Gastrocnemius medialis (tissue), 4 donors: ENCODE measurements around the gene CD274. TPM values are rescaled to one million over a fixed set of nuclear protein-coding genes. Genes with fewer than 3 reads are reported as not detected.
"Not testable (repeated sequence)": the region's sequence is repeated elsewhere in the genome, so short reads cannot be mapped to it uniquely, and the experiment has no call there.

ENCODE experiments used
- ATAC-seq, 2 donors: fragments of 150-250 bp; one replicate each; pipeline ENCODE4 v1.9.1; 2016
- DNase-seq, 2 donors: peaks; one replicate each; pipeline ENCODE4 v3.0.0-alpha.2; 2019
- H3K27ac ChIP-seq, 4 donors: fragments of 200-600 bp; sonication (generic); 1 replicate in 1 of 4; 2 replicates in 3 of 4; pipeline ENCODE4 v1.5.1; 2016 to 2018; ENCODE audit warnings: mild to moderate bottlenecking in 2 of 4, moderate library complexity in 1 of 4
- H3K27me3 ChIP-seq, 3 donors: fragments of 200-600 bp; sonication (generic) in 2 of 3; 1 replicate in 1 of 3; 2 replicates in 2 of 3; pipeline versions ENCODE4 v1.5.1 to v1.6.0; 2016 to 2019; ENCODE audit warnings: mild to moderate bottlenecking in 1 of 3, moderate library complexity in 1 of 3
- H3K36me3 ChIP-seq, 2 donors: fragments of 200-600 bp; sonication (generic) in 1 of 2; one replicate each; pipeline ENCODE4 v1.5.1; 2017 to 2018
- H3K4me1 ChIP-seq, 2 donors: fragments of 200-600 bp; sonication (generic) in 1 of 2; one replicate each; pipeline ENCODE4 v1.5.1; 2016 to 2017; ENCODE audit warnings: mild to moderate bottlenecking in 2 of 2
- H3K4me3 ChIP-seq, 4 donors: fragments of 200-600 bp; sonication (generic) in 3 of 4; 1 replicate in 1 of 4; 2 replicates in 3 of 4; pipeline ENCODE4 v1.5.1; 2016 to 2019; ENCODE audit warnings: mild to moderate bottlenecking in 2 of 4
- H3K9me3 ChIP-seq, 3 donors: fragments of 200-600 bp; sonication (generic) in 2 of 3; 1 replicate in 1 of 3; 2 replicates in 2 of 3; pipeline ENCODE4 v1.5.1; 2016 to 2019
- CTCF ChIP-seq, 5 experiments: fragments of 450-650 bp in 3 of 5; fragments of 200-600 bp in 2 of 5; sonication (generic) in 2 of 5; IDR thresholded peaks in 4 of 5; conservative IDR thresholded peaks in 1 of 5; 1 replicate in 4 of 5; 2 replicates in 1 of 5; pipeline ENCODE4 v1.5.1; 2016 to 2019; ENCODE audit warnings: antibody characterized with exemption in 5 of 5, mild to moderate bottlenecking in 3 of 5, moderate library complexity in 3 of 5
- POLR2A ChIP-seq, 2 donors: fragments of 450-650 bp; IDR thresholded peaks; one replicate each; pipeline ENCODE4 v1.6.1; 2017; ENCODE audit warnings: antibody characterized with exemption in 2 of 2, mild to moderate bottlenecking in 2 of 2, moderate library complexity in 2 of 2
- in situ Hi-C, 4 donors: fragments of 200-750 bp; cut with MboI; loops; one replicate each; pipeline versions ENCODE4 v1.15.0 to v1.8.0; 2017; ENCODE audit warnings: low sequenced_read_pairs in 4 of 4
- intact Hi-C: fragments of 100-400 bp; cut with DNase I; formaldehyde crosslinking; loops from one replicate; pipeline ENCODE4 v1.15.1; 2023; ENCODE audit warnings: low total_unique reads
- total RNA-seq, 4 donors: library from RNA; depleted of rRNA; stranded (reverse); fragments of >200 nt; gene quantifications; one replicate each; pipeline versions ENCODE4 v1.1.0 to v1.2.3, GENCODE V29; 2016

The CD274 gene
- total RNA-seq, 4 donors from 2014 or later = 0.61 to 7.2 (median 1.6) TPM

- Histone ChIP-seq H3K27me3 (no peaks in the 10 kb centered on the region), H3K4me3 (no peak overlapping the region), H3K9me3 (no peaks in the 10 kb centered on the region), H3K27ac (no peak overlapping the region), H3K4me1 (peaks cover 27 to 31% of the 10 kb centered on the region in 2 donors), H3K36me3 (no peaks in the 10 kb centered on the region)
- in situ Hi-C loops = loop anchor here in 2 of 4 donors (10.0 kb wide), 2 partner anchors 61 to 141 kb away; partner anchors contain the start of gene PDCD1LG2 (in 1 of the 2)
- TF ChIP-seq CTCF (IDR thresholded peaks at IDR 0.05 in 4 of 5, conservative IDR thresholded peaks at IDR 0.05 in 1 of 5) (no peak), POLR2A (IDR thresholded peaks at IDR 0.05) (no peak)
- DNase-seq (no peak), ATAC-seq (no peak)
- intact Hi-C loops = loop anchor here (5.0 kb wide), 1 partner anchor 379 kb away; the partner anchor contains the start of gene ERMP1
These were observed 3.3 kb downstream of the CD274 start for GRCh38 chr9:5453673-5454072.

- Histone ChIP-seq H3K9me3 (no peaks in the 10 kb centered on the region), H3K27me3 (no peaks in the 10 kb centered on the region), H3K4me3 (no peak overlapping the region), H3K36me3 (no peaks in the 10 kb centered on the region), H3K27ac (no peak overlapping the region), H3K4me1 (peaks cover 23 to 27% of the 10 kb centered on the region in 2 donors)
- ATAC-seq (peak in 1 of 2 donors; percentile 12), DNase-seq (no peak)
- in situ Hi-C loops (loop anchor here in 3 of 4 donors (5.0 to 10.0 kb wide), 3 partner anchors 60 to 140 kb away; partner anchors contain the start of gene PDCD1LG2 (in 1 of the 3)), intact Hi-C loops (no loop called here)
- TF ChIP-seq POLR2A (IDR thresholded peaks at IDR 0.05) (no peak), CTCF (IDR thresholded peaks at IDR 0.05 in 4 of 5, conservative IDR thresholded peaks at IDR 0.05 in 1 of 5) (no peak)
These were observed 4.8 kb downstream of the CD274 start for GRCh38 chr9:5455181-5455580.

- no peak for ATAC-seq
- intact Hi-C loops = no loop called here
These were observed 9.0 kb downstream of the CD274 start for GRCh38 chr9:5459289-5459829.

DNA sequence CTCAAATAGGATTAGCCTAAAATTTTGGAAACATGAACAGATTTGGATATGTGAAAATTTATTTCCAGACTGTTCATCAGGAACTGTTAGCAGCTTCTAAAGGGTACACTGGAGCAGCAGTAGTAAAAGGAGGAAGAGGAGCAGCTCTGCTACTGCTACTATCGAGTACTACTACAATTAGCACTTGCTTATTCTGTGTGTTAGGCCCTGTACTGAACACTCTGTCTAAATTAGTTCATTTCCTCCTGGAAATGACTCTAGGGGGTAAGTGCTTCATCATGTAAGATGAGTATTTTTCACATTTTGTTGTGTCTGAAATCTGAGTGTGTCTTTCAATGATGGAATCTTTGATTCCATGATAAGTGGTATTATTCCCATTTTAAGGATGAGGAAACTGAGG, 9.8 kb downstream of the CD274 start:
- no peak overlapping the region for H3K4me3 ChIP-seq
- peaks cover 8% of the 10 kb centered on the region in 2 donors for H3K4me1 ChIP-seq
- H3K36me3 ChIP-seq = peaks cover 0 to 7% of the 10 kb centered on the region in 2 donors
- DNase-seq (no peak), ATAC-seq (no peak)
- H3K27me3 ChIP-seq = no peaks in the 10 kb centered on the region
- TF ChIP-seq POLR2A (IDR thresholded peaks at IDR 0.05) (no peak), CTCF (IDR thresholded peaks at IDR 0.05 in 4 of 5, conservative IDR thresholded peaks at IDR 0.05 in 1 of 5) (no peak)
- H3K27ac ChIP-seq = no peak overlapping the region
- intact Hi-C loops (no loop called here), in situ Hi-C loops (no loop called here)
- H3K9me3 ChIP-seq = no peaks in the 10 kb centered on the region

More at GRCh38 chr9:5459289-5459829, 9.0 kb downstream of the CD274 start:
- Histone ChIP-seq H3K4me3 (no peak overlapping the region), H3K9me3 (no peaks in the 10 kb centered on the region), H3K4me1 (peaks cover 10 to 11% of the 10 kb centered on the region in 2 donors), H3K27ac (no peak overlapping the region), H3K36me3 (peaks cover 0 to 7% of the 10 kb centered on the region in 2 donors), H3K27me3 (no peaks in the 10 kb centered on the region)
- TF ChIP-seq CTCF (IDR thresholded peaks at IDR 0.05 in 4 of 5, conservative IDR thresholded peaks at IDR 0.05 in 1 of 5) (no peak), POLR2A (IDR thresholded peaks at IDR 0.05) (no peak)
- in situ Hi-C loops = loop anchor here in 3 of 4 donors (5.0 to 10.0 kb wide), 3 partner anchors 55 to 135 kb away; partner anchors contain the start of gene PDCD1LG2 (in 1 of the 3)
- DNase-seq = no peak

- H3K4me3 ChIP-seq, H3K27ac ChIP-seq, H3K9me3 ChIP-seq, DNase-seq, H3K27me3 ChIP-seq, in situ Hi-C loops, H3K4me1 ChIP-seq, ATAC-seq, intact Hi-C loops: not testable (repeated sequence)
- H3K36me3 ChIP-seq = peaks cover 0 to 13% of the 10 kb centered on the region in 2 donors
These were observed 14.5 kb downstream of the CD274 start for GRCh38 chr9:5464831-5465330.
